Nephron (organoid): ENCODE measurements around the gene DLGAP4.

Experiments
- H3K27ac Mint-ChIP-seq, 3 experiments: 2 replicates each; pipeline ENCODE4 v1.8.0; 2020; ENCODE audit warnings: mixed read lengths in 3 of 3, mild to moderate bottlenecking in 2 of 3, moderate library complexity in 1 of 3
- H3K27me3 Mint-ChIP-seq: 2 replicates; pipeline ENCODE4 v1.8.0; 2021; ENCODE audit warnings: low read depth, mild to moderate bottlenecking, moderate library complexity, mixed read lengths
- H3K36me3 Mint-ChIP-seq: 2 replicates; pipeline ENCODE4 v1.8.0; 2020; ENCODE audit warnings: low read depth, mixed read lengths
- H3K4me1 Mint-ChIP-seq: 2 replicates; pipeline ENCODE4 v1.8.0; 2020; ENCODE audit warnings: mixed read lengths
- H3K4me3 Mint-ChIP-seq, 3 experiments: 2 replicates each; pipeline ENCODE4 v1.8.0; 2020; ENCODE audit warnings: mild to moderate bottlenecking in 3 of 3, mixed read lengths in 3 of 3, moderate library complexity in 2 of 3
- H3K9me3 Mint-ChIP-seq: 2 replicates; pipeline ENCODE4 v1.8.0; 2020; ENCODE audit warnings: mixed read lengths
- CTCF ChIP-seq, 3 experiments: fragments of 200-600 bp; sonication (generic); IDR thresholded peaks; one replicate each; pipeline ENCODE4 v1.5.0; 2021; ENCODE audit warnings: antibody characterized with exemption in 3 of 3; ENCODE audit not compliant: unreplicated experiment in 3 of 3

The DLGAP4 gene

GRCh38 chr20:36305602-36306551 is at the start of gene DLGAP4:
Gene DLGAP4, plus strand, starts transcription at chr20:36306339. Its CDS starts 125,379 bp downstream, at chr20:36431718.
- Mint-ChIP-seq H3K4me3 (peak within 1 kb of the TSS; percentile 77 to 83 (median 77)), H3K4me1 (peaks cover 9% of the 10 kb centered on the region), H3K9me3 (no peaks in the 10 kb centered on the region), H3K27ac (no peak within 1 kb of the TSS), H3K27me3 (peaks cover 86% of the 10 kb centered on the region), H3K36me3 (no peaks in the 10 kb centered on the region)
- no peak for TF ChIP-seq CTCF (IDR thresholded peaks at IDR 0.05; ENCODE audit: unreplicated experiment in 3 of 3)

GRCh38 chr20:36259177-36260061 is 46.7 kb upstream of the DLGAP4 start:
- Mint-ChIP-seq H3K4me3 (peak overlapping the region in 2 of 3 experiments; percentile 37 to 51), H3K36me3 (peaks cover 20% of the 10 kb centered on the region), H3K4me1 (peaks cover 34% of the 10 kb centered on the region), H3K9me3 (no peaks in the 10 kb centered on the region), H3K27ac (no peak overlapping the region), H3K27me3 (no peaks in the 10 kb centered on the region)
- no peak for TF ChIP-seq CTCF (IDR thresholded peaks at IDR 0.05; ENCODE audit: unreplicated experiment in 3 of 3)

GRCh38 chr20:36260316-36260715 is 45.8 kb upstream of the DLGAP4 start:
- peaks cover 30% of the 10 kb centered on the region for H3K4me1 Mint-ChIP-seq
- peaks cover 17% of the 10 kb centered on the region for H3K36me3 Mint-ChIP-seq
- no peak for TF ChIP-seq CTCF (IDR thresholded peaks at IDR 0.05; ENCODE audit: unreplicated experiment in 3 of 3)
- no peaks in the 10 kb centered on the region for H3K27me3 Mint-ChIP-seq
- no peaks in the 10 kb centered on the region for H3K9me3 Mint-ChIP-seq
- H3K27ac Mint-ChIP-seq = peak overlapping the region in 1 of 3 experiments; percentile 47
- peak overlapping the region in 2 of 3 experiments; percentile 21 to 51 for H3K4me3 Mint-ChIP-seq

GRCh38 chr20:36261389-36262105 is 44.6 kb upstream of the DLGAP4 start:
- peaks cover 26% of the 10 kb centered on the region for H3K4me1 Mint-ChIP-seq
- no peak overlapping the region for H3K27ac Mint-ChIP-seq
- H3K4me3 Mint-ChIP-seq = no peak overlapping the region
- H3K9me3 Mint-ChIP-seq = no peaks in the 10 kb centered on the region
- peaks cover 7% of the 10 kb centered on the region for H3K36me3 Mint-ChIP-seq
- TF ChIP-seq CTCF (IDR thresholded peaks at IDR 0.05; ENCODE audit: unreplicated experiment in 3 of 3) = no peak
- no peaks in the 10 kb centered on the region for H3K27me3 Mint-ChIP-seq

GRCh38 chr20:36262440-36262839 is 43.7 kb upstream of the DLGAP4 start:
- Mint-ChIP-seq H3K4me1 (peaks cover 22% of the 10 kb centered on the region), H3K4me3 (no peak overlapping the region), H3K36me3 (no peaks in the 10 kb centered on the region), H3K9me3 (no peaks in the 10 kb centered on the region), H3K27ac (no peak overlapping the region), H3K27me3 (no peaks in the 10 kb centered on the region)
- no peak for TF ChIP-seq CTCF (IDR thresholded peaks at IDR 0.05; ENCODE audit: unreplicated experiment in 3 of 3)
